Stimulated activated CD4-positive, alpha-beta T cell treated with anti-CD3 and anti-CD28 coated beads, TNF-alpha, amount 100 ng/mL, for 48 hours (primary cell): ENCODE measurements around the gene CDC37L1.
A peak's percentile ranks its signal among the peaks of the same experiment; 100 is the strongest.

Experiments
- DNase-seq, 3 donors: peaks; one replicate each; pipeline ENCODE4 v3.0.0-alpha.2; 2020; ENCODE audit warnings: low read depth in 3 of 3

Gene CDC37L1

GRCh38 chr9:4668604-4669003 lies 10.8 kb upstream of the CDC37L1 start:
- no peak for DNase-seq

GRCh38 chr9:4669890-4670289 lies 9.5 kb upstream of the CDC37L1 start:
- DNase-seq: no peak

GRCh38 chr9:4670591-4670990 lies 8.8 kb upstream of the CDC37L1 start:
- no peak for DNase-seq

- no peak for DNase-seq
These were observed 7.6 kb upstream of the CDC37L1 start for GRCh38 chr9:4671737-4672136.

GRCh38 chr9:4674783-4675182 lies 4.6 kb upstream of the CDC37L1 start:
- no peak for DNase-seq

- no peak for DNase-seq
These were observed 2.0 kb upstream of the CDC37L1 start for GRCh38 chr9:4677392-4677791.

GRCh38 chr9:4678679-4679267 lies 596 bp upstream of the CDC37L1 start:
- DNase-seq: peak in 1 of 3 donors; percentile 16

- DNase-seq: no peak
These were observed 780 bp downstream of the CDC37L1 start for GRCh38 chr9:4680173-4680525.

- no peak for DNase-seq
These were observed 1.4 kb downstream of the CDC37L1 start for GRCh38 chr9:4680750-4681149.

- no peak for DNase-seq
These were observed 5.5 kb downstream of the CDC37L1 start for GRCh38 chr9:4684820-4685219.

- no peak for DNase-seq
These were observed 6.7 kb downstream of the CDC37L1 start for GRCh38 chr9:4686112-4686511.

- DNase-seq: no peak
These were observed 7.2 kb downstream of the CDC37L1 start for GRCh38 chr9:4686584-4686983.

- no peak for DNase-seq
These were observed 9.7 kb downstream of the CDC37L1 start for GRCh38 chr9:4689021-4689420.

GRCh38 chr9:4689687-4690104 lies 10.3 kb downstream of the CDC37L1 start:
- peak in 1 of 3 donors; percentile 10 for DNase-seq

- no peak for DNase-seq
These were observed 10.8 kb downstream of the CDC37L1 start for GRCh38 chr9:4690144-4690543.

- no peak for DNase-seq
These were observed 12.4 kb downstream of the CDC37L1 start for GRCh38 chr9:4691795-4692194.

- DNase-seq: no peak
These were observed 20.7 kb downstream of the CDC37L1 start for GRCh38 chr9:4700091-4700490.

GRCh38 chr9:4700932-4701331 lies 21.6 kb downstream of the CDC37L1 start:
- DNase-seq: no peak

- no peak for DNase-seq
These were observed 22.2 kb downstream of the CDC37L1 start for GRCh38 chr9:4701526-4701925.

GRCh38 chr9:4704129-4704528 lies 24.8 kb downstream of the CDC37L1 start:
- no peak for DNase-seq

- no peak for DNase-seq
These were observed 26.7 kb downstream of the CDC37L1 start for GRCh38 chr9:4706021-4706420.

- DNase-seq: no peak
These were observed 27.7 kb downstream of the CDC37L1 start for GRCh38 chr9:4706971-4707622.

GRCh38 chr9:4709380-4709779 lies 30.0 kb downstream of the CDC37L1 start:
- no peak for DNase-seq

- DNase-seq: no peak
These were observed 34.5 kb downstream of the CDC37L1 start for GRCh38 chr9:4713849-4714248.
